Globus pallidus (tissue), 1 donor: ENCODE data around the gene CENPP.
A peak's percentile ranks its signal among the peaks of the same experiment; 100 is the strongest.

Source experiments
- DNase-seq: peaks from one replicate; pipeline ENCODE4 v3.0.0-alpha.2; 2015; ENCODE audit warnings: low spot score

Gene CENPP

DNA sequence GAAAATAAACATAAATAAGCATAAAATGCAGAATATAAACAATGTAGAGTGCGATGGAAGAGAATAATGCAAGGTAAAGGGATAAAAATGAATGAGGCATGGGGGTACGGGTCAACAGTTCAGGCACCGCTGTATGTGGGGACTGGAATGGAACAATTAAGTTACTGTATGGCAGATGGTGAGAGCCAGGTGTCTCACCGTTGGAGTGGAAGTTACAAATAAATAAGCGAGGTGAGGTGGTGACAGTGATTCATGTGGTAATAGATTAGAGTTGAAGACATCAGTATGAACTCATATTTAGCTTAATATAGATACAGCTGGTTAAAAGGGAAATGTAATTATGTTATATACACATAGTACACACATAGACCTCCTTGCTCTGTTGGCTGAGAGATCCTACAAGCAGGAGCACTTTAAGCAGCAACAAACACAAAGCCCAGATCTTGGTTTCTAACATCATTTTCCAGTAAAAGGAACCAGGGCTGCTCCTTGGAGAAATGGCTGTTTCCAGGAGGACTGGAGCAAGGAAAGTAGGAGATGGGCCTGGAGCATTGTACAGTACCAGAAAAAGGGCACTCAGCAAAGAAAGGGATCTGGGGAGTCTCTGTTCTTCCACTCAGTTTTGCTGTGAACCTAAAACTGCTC is 100.9 kb downstream of the CENPP start:
- DNase-seq = no peak

DNA sequence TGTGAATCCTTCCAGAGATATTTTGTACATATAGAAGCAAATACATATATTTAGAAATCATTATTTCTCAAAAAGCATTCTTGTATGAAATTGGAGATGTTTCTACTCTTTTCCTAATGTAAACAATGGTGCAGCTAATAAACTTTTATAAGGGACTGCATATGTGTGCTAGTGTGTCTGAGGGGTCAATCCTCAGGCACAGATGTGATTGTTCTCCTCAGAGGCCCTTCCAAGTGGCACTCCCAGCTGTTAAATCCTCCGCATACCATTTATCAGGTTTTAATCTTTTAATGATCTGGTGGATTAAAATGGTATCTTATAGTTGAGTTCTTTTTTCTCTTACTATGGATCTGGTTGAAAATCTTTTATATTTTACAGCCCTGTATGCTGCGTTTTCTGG is 104.1 kb downstream of the CENPP start:
- DNase-seq = no peak

DNA sequence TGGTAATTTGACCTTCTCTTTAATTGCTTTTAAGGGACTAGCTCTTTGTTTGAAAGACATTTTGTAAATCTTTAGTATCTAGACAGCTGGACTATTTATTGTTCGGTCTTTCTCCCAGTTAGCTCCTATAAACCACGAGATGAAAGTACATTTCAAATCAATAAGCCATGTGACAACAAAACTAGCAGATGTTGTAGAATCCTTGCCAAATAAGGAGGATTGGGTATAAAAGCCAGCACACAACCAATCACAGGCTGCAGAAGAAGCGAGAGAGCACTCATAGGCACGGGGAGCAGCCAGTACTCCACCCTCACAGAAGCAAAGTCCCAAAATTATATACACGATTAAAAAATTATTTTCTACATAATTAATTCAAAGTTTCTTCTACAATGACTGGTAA is 106.6 kb downstream of the CENPP start:
- DNase-seq = peak; percentile 54

DNA sequence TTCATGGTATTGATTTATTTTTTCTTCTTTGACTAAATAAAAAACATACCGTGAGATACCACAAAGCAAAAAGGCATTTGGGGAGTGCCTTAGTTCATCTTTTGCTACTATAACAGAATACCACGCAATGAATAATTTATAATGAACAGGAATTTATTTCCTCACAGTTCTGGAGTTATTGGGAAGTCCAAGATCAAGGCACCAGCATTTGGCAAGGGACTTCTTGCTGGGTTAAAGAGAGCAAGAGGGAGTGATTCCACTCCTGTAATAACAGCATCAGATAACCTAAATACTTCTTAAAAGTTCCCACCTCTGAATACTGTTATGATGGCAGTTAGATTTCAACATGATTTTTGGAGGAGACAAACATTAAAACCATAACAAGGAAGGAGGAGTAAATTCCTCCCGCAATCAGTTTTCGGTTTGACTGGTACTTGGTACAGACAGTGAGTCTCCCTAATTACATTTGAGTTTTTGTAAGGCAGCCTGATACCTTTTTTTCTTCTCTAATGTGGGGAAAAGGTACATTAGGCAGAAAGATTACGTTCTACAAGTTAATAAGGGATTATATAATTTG is 107.3 kb downstream of the CENPP start:
- DNase-seq = no peak

DNA sequence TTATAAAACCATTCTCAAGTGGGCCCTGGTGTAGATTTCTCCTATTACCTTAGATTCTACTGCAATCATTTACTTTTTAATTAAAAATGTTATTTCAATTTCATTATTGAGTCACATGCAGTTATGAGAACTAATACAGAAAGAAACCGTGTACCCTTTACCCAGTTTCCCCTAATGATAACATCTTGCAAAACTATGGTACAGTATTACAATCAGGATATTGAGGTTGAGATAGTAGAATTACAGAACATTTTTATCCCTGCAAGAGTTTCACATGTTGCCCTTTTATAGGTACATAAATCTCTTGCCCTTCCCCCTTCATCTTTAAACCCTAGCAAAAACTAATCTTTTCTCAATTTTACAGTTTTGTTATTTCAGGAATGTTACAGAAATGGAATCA is 109.5 kb downstream of the CENPP start:
- no peak for DNase-seq

DNA sequence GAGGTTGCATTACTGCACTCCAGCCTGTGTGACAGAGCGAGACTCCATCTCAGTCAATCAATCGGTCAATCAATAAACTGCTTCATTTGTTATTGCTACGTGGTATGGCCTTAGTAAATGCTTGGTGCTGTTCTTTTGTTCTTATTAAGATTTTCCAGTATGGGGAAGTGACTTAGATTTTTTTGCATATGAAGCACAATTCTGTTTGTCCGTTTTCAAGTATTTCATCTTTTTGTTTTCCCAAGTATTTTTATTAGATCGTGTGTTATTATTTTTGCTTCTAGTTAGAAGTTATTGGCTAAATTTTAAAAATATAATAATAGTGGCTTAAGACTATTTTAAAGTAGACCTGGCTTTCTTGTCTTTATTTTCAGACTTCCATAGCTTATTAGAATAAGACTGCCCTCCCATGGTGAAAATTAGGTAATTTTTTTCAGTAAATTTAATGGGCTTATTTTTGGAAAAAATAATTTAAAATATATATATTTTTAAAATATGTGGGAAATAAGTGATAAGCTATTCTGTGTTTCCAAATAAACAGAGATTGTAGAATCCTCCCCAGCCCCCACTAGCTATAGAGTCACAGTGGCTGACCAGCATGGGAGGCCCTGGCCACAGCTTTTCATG is 113.3 kb downstream of the CENPP start:
- no peak for DNase-seq

DNA sequence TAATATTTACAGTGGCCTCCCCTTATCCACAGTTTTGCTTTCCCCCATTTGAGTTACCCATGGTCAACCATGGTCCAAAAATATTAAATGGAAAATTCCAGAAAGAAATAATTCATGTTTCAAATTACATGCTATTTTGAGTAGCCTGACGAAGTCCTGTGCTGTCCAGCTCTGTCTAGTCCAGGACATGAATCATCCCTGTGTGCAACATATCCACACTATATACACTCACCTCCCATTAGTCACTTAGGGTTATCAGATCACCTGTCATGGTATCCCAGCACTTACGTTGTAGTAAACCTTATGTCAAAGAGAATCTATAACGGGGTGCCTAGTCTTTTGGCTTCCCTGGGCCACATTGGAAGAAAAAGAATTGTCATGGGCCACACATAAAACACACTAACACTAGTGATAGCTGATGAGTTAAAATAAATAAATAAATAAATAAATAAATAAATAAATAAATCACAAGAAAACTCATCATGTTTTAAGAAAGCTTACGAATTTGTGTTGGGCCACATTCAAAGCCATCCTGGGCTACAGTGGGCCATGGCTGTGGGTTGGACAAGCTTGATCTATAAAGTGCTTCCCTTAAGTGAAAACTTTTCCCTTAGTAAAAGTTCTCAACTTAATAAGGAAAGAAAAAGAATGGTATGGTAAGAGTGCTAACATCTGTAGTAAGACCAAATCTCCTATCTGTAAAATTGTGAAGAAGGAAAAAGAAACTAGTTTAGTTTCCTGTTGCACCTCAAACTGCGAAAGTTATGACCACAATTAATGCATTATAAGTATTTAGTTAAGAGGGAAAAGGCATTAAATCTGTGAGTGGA is 114.4 kb downstream of the CENPP start:
- DNase-seq = no peak

DNA sequence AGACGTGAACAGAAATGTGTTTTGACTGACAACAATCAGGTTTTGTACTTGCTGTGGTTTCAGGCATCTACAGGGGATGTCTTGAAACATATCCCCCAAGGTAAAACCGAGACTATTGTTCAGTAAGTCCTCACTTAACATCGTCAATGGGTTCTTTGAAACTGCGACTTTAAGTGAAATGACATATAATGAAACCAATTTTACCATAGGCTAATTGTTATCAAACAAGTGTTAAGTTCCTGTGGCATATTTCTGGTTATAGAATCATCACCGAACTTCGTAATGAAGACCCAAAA is 114.9 kb downstream of the CENPP start:
- DNase-seq = no peak

DNA sequence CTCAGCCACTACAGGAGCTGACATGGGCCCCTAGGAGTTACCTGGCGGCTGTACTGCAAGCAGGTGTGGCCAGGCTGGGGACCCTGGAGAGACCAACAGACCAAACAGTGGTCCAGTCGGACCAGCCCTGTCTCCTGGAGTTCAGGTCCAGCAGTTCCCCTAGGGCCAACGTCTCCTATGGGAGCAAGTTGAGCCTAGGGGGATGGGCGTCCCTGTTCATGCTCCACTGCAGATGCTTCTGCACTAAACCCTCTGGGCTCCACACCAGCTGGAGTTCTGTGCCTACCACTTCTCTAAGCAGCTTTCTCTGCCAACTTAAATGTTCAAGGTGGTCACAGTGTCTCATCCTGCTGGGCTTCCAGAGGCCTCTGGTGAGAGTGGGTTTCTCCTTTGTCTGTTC is 119.1 kb downstream of the CENPP start:
- DNase-seq = no peak

DNA sequence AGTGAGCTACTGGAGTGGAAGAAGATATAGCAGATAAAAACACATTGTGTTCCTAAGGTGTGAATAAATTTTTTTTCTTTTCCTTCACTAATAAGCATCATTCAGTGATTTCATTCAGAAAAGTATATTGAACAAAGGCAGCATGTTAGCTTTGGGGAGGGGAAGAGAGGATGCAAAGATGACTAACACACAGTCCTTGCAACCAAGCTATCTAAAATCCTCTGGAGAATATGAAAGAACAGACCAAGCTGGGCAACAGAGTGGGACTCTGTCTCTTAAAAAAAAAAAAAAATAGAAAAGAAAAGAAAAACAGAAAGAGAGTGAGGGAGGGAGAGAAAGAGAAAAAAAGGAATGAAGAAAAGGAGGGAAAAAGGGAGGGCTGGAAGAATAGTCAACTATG is 120.8 kb downstream of the CENPP start:
- DNase-seq = no peak

DNA sequence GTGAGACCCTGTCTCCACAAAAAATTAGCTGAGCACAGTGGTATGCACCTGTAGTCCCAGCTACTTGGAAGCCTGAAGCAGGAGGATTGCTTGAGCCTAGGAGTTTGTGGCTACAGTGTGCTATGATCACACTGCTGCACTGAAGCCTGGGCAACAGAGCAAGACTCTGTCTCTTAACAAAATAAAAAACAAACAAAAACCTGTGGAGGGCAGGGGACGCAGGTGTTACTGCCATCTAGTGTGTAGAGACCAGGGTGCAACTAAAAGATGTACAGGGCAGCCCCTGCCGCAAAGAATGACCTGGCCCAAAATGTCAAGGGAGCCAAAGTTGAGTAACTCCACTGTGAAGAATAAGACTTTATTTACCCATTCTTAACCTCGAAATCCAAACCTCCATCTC is 129.5 kb downstream of the CENPP start:
- DNase-seq = no peak

DNA sequence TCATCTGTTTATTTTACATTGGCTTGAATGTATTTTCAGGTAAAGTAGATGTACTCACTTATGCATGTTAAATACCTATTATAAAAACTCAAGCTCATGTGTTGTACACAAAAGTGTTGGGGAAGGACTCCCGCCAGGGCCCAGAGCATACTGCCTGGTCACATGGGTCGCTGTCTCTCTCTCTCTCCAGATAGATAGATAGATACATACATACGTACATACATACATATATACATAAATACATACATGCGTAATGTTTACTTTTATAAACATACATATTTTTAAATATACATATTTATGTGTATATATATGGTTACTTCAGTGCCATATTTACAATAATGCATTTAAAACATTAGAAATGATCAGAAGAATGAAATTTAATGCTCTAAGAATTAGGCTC is 131.8 kb downstream of the CENPP start:
- no peak for DNase-seq

DNA sequence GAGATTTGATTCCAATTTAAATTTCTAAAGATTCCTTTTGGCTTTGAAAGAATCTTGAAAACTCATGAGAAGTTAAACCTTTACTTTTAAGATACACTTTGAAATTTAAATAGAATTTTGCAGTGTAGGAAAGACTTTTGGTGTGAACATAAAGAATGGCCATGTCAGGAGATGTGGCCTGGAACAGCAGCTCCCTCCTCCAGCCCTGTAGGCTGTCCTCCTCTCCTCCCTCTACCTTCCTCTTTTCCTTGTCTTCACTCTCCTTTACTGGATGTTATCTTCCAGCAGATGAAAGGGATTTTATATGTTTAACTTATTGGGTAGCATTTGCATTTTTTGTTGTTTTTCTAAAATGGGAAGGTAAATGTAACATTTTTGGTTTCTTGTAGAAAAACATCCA is 137.6 kb downstream of the CENPP start:
- no peak for DNase-seq

DNA sequence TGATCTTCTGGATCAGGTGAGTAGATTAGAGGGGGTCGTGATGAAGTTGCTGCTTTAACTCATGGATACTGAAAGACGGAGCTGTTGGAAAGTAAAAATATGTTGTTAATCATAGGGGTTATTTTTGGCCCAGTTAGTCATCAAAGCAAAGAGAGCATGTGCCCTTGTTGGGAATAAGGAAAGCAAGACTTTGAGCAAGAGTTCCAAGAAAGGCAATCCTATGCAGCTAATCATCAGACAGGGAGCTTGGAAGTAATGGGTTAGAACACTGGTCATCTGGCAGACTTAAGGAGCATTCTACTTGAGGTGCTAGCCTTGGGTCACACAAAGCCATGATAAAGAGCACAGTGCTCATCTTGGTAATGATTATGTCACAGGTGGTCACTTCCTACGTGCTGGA is 138.2 kb downstream of the CENPP start:
- no peak for DNase-seq

DNA sequence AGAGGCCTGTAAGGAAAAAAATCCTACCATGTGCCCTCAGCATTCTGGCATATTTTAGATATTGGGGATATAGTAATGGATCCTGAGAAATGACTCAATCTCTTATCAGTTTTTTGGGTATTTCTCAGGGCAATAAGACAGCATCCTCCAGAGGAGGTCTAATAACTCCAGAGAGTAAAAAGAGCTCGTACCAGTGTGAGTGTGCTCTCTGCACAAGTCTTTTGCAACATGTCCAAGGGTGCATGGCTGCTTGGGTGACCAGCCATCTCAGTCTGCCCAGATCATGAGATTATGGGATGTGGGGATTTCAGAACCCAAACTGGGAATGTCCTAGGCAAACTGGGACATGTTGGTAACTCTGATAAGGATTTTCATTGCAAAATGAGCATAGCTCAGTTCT is 141.3 kb downstream of the CENPP start:
- no peak for DNase-seq

DNA sequence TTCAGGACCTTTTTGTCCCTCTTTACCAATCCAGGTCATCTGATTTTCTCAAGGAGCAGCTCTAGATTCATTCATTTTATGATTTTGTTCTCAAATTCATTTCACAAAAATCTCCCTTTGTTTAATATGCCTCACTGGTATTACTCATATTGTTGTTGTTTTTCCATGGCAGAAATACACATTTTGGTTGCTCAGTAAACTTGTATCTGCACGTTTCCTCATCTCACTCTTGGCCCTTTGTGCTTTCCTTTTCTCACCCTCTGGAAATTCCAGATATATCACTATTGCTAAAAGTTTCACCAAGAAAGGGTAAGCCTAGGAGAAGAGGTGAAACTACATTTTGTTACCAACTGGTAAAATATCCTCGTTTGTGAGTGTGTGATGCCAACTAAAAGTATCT is 141.8 kb downstream of the CENPP start:
- no peak for DNase-seq

DNA sequence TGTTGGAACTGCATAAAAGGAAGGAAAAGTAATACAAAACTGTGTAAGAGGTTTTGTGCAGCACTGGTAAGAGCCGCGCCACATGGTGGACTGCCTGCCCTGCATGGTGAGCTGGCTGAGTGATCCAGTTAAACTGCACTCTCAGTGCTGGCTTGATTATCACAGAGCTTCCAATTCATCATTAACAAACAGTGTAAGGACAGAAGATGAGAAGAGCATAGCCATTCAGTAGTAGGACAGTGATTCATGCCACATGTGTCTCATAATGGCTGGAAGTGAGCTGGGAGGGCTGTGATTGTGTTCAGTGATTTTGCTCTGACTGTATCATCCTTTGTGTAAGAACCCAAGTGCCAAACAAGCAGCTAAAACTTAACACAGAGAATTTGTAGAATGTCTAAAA is 142.5 kb downstream of the CENPP start:
- DNase-seq = peak; percentile 66

DNA sequence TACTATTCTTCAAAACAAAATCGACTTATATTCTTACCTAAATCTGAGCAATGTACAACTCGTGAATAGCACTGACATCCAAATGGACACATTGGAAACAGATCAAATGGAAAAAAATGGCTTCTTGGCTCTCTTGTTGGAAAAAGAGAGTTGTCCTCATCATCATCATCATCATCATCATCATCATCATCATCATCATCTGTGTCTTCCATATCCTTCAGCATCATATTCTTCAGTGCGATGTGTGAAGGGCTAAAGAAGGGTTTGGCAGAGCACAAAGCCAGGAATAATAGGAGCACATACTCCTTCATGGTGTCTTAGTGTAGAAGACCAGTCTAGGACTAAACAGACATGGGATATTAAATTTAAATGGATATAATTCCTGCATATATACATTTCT is 148.8 kb downstream of the CENPP start:
- DNase-seq = no peak

DNA sequence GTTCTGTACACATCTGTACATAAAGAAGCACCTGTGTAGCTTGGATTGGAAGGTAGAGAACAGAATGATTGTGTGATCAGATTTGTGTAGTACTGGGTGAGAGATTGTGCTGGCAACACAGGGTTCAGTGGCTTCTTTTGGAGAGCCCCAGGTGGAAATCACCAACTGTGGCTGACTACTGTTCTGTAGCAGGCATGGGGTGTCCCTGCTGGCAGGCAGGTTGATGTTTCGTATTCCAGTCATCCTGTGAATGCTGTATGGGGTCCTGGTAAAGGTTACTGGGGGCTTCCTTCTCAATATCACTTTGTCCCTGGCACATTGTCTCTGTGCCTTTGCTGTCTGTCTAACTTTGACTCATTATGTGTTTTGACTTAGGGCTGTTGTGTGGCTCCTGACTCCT is 151.2 kb downstream of the CENPP start:
- no peak for DNase-seq

DNA sequence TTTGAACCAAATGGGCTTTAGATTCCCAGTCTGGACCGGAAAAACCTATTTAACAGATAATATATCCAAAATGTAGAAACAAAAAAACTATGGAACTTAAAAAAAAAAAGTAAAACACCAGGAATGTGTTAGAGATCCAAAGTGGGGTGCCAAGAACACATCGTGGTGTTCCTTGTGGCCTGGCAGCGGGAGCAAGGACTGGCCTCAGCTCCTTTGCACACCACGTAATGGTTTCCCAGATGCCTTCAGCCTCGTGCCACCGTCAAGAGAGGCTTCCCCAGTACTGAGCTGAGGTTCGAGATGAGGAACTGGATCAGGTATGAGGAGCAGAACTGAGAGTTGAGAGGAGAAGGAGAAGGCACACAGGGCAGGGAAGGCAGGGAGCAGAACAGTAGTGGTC is 153.0 kb downstream of the CENPP start:
- no peak for DNase-seq

DNA sequence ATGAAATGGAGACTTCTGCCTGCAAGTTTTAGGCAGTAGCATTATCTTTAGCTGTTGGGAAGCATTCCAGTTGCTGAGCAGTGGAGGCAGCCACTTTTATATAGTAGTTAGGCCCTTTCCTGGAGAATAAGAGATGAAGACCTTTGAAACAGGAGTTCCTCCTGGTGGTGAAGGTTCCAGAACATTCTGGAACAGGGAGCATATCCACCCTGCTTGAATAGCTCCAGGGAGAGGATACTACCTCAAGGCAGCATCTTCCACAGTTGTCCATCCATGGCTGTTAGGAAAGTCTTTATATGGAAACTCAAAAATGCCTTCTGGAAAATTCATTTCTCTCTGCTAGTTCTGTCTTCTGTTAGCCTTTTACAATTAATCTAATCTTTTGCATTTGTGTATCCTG is 153.6 kb downstream of the CENPP start:
- DNase-seq = no peak

DNA sequence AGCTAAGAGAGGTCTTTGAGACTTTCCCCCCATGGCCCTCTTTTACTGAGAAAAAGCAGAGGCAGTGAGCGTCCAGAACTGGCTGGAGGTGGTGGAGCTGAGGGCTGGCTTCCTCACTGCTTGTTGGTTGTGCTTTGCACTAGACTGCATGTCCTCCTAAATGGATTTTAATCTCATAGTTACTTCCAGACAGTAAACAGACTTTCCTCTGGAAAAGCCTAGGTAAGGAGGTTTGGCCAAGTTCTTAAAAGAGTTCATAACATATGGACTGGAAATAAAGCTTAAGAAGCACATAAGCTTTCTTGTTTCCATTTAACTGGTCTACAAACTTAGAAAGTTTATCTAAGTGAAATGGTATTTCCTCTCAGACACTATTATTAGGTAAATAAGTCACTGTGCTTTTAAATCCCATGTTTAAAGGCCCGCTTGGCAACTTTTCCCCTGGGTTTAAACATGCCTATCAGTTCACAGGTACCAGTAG is 154.6 kb downstream of the CENPP start:
- no peak for DNase-seq

DNA sequence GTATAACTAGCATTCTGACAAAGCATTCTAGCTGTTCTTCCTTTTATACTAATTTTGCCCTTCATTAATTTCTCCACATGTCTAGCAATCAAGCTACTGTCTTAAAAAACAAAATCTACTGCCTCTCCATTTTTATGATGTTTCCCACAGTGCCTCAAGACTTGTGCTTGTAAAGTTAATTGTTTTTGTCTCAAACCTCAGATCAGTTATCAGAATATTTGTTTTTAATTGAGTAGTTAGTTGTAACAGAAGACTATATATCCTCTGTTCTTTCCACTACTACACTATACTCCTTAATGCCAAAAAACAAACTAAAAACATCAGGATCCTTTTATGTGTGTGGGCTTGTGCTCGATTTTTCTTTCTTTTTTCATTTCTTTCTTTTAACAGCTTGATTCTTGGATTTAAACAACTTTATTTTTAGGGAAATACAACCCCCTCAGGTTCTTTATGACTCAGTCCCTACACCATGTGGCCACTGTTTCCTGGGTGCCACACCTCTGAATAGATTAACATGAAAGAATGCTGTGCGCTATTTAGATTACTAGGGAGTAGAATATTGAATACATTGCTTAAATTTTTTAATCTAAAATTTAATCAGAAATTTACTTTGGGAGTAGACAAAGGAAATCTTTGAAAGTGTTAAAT is 155.4 kb downstream of the CENPP start:
- DNase-seq = no peak
